GM12878 (cell line): Measurements from ENCODE around the gene HOXD1. TPM values are rescaled to one million over a fixed set of nuclear protein-coding genes. Genes with fewer than 3 reads are reported as not detected.

Source experiments
- ATAC-seq: fragments of 200-7000 bp; cut with Tn5 transposase; 3 replicates; pipeline ENCODE4 v1.9.1; 2020; ENCODE audit warnings: mild to moderate bottlenecking, moderate library complexity
- BruUV-seq: library from RNA; stranded (reverse); fragments of 400-500 nt; replicated peaks from 2 replicates; lab custom pipeline; 2021; lab: Mats Ljungman, UMichigan
- CTCF ChIA-PET: fragments of 300-600 bp; sonication (Branson Sonifier 250); formaldehyde crosslinking; extraction: SDS; loops from one replicate; lab custom pipeline; 2021; ENCODE audit warnings: inconsistent platforms; lab: Yijun Ruan, JAX
- POLR2A ChIA-PET: fragments of 350-600 bp; formaldehyde crosslinking; extraction: SDS; loops from one replicate; lab custom pipeline; 2021; ENCODE audit warnings: inconsistent platforms; lab: Charles Lee
- RAD21 ChIA-PET: fragments of 300-600 bp; sonication (Branson Sonifier 250); formaldehyde crosslinking; loops from one replicate; lab custom pipeline; 2023; ENCODE audit warnings: antibody characterized with exemption; ENCODE audit not compliant: unreplicated experiment; lab: Charles Lee
- SMC1A ChIA-PET: fragments of 300-600 bp; sonication (Branson Sonifier 250); formaldehyde crosslinking; loops from one replicate; lab custom pipeline; 2023; ENCODE audit not compliant: unreplicated experiment, uncharacterized antibody; lab: Charles Lee
- DNase-seq: peaks from one replicate; pipeline ENCODE4 v3.0.0-alpha.2; 2011; ENCODE audit warnings: low read depth, low spot score
- FAIRE-seq: peaks from 3 replicates; lab custom pipeline; 2011; peaks lifted over from hg19 to GRCh38; lab: Jason Lieb, UNC
- H2AFZ ChIP-seq: 2 replicates; pipeline ENCODE4 v1.6.0; 2011; ENCODE audit warnings: low read depth, low read length, control low read depth; ENCODE audit not compliant: control insufficient read depth
- H3K27ac ChIP-seq: 2 replicates; pipeline ENCODE4 v1.5.1; 2011; ENCODE audit warnings: control low read depth; ENCODE audit not compliant: control insufficient read depth, insufficient read depth
- H3K27me3 ChIP-seq, 2 experiments: replicated peaks in 1 of 2; 2 replicates each; pipeline versions ENCODE4 v1.6.0 to v1.6.1; 2011; ENCODE audit warnings: low read length in 1 of 2; ENCODE audit not compliant: control insufficient read depth in 2 of 2, insufficient read depth in 2 of 2
- H3K36me3 ChIP-seq, 2 experiments: 2 replicates each; pipeline ENCODE4 v1.5.1; 2011; ENCODE audit warnings: low read length in 1 of 2; ENCODE audit not compliant: control insufficient read depth in 2 of 2, insufficient read depth in 2 of 2
- H3K4me1 ChIP-seq: 2 replicates; pipeline ENCODE4 v1.6.1; 2011; ENCODE audit warnings: mild to moderate bottlenecking, low read length, moderate library complexity, mixed read lengths; ENCODE audit not compliant: control insufficient read depth, insufficient read depth
- H3K4me2 ChIP-seq: 2 replicates; pipeline ENCODE4 v1.6.0; 2011; ENCODE audit warnings: control low read depth; ENCODE audit not compliant: control insufficient read depth, insufficient read depth
- H3K4me3 ChIP-seq: fragments of 200-600 bp; sonication (generic); 2 replicates; pipeline ENCODE4 v1.5.1; 2016
- H3K79me2 ChIP-seq: 2 replicates; pipeline ENCODE4 v1.6.0; 2011; ENCODE audit warnings: low read length; ENCODE audit not compliant: control insufficient read depth, insufficient read depth
- H3K9ac ChIP-seq: 2 replicates; pipeline ENCODE4 v1.8.0; 2011; ENCODE audit warnings: low read length, control low read depth, mixed read lengths; ENCODE audit not compliant: control insufficient read depth, insufficient read depth
- H3K9me3 ChIP-seq: replicated peaks from 3 replicates; pipeline ENCODE4 v1.5.1; 2011; ENCODE audit warnings: mild to moderate bottlenecking, low read length; ENCODE audit not compliant: control insufficient read depth, insufficient read depth
- H4K20me1 ChIP-seq: 2 replicates; pipeline ENCODE4 v1.6.0; 2011; ENCODE audit not compliant: control insufficient read depth, insufficient read depth
- BACH1 ChIP-seq: fragments of 450-650 bp; IDR thresholded peaks from 2 replicates; pipeline ENCODE4 v1.6.1; 2017; ENCODE audit warnings: mild to moderate bottlenecking, borderline replicate concordance
- CHD4 ChIP-seq: fragments of 200-600 bp; sonication (generic); IDR thresholded peaks from 2 replicates; pipeline ENCODE4 v1.6.1; 2016; ENCODE audit warnings: mild to moderate bottlenecking
- EED ChIP-seq: sonication (generic); IDR thresholded peaks from 2 replicates; pipeline ENCODE4 v1.6.1; 2016; ENCODE audit warnings: antibody characterized with exemption, low read depth
- FOXM1 ChIP-seq: IDR thresholded peaks from 2 replicates; pipeline ENCODE4 v1.6.1; 2012; ENCODE audit warnings: low read depth, mild to moderate bottlenecking, inconsistent platforms, low read length, moderate library complexity
- HDAC6 ChIP-seq: fragments of 200-600 bp; sonication (generic); IDR thresholded peaks from one replicate; pipeline ENCODE4 v1.8.0; 2017; ENCODE audit warnings: antibody characterized with exemption; ENCODE audit not compliant: unreplicated experiment
- HSF1 ChIP-seq: fragments of 150-350 bp; IDR thresholded peaks from 2 replicates; pipeline ENCODE4 v1.6.1; 2014; ENCODE audit warnings: mild to moderate bottlenecking, low read depth, low read length
- MEF2B ChIP-seq: fragments of 450-650 bp; IDR thresholded peaks from 2 replicates; pipeline ENCODE4 v1.6.1; 2018; ENCODE audit warnings: mild to moderate bottlenecking, moderate library complexity; ENCODE audit not compliant: partially characterized antibody, poor library complexity, severe bottlenecking
- NFXL1 ChIP-seq: fragments of 450-650 bp; IDR thresholded peaks from 2 replicates; pipeline ENCODE4 v1.6.1; 2017; ENCODE audit warnings: antibody characterized with exemption, mild to moderate bottlenecking, borderline replicate concordance
- NFYB ChIP-seq: IDR thresholded peaks from 2 replicates; pipeline ENCODE4 v1.6.1; 2011; ENCODE audit warnings: low read depth, mild to moderate bottlenecking, low read length, improper control_type of control experiment, moderate library complexity; ENCODE audit not compliant: insufficient read depth
- PML ChIP-seq: IDR thresholded peaks from 2 replicates; pipeline ENCODE4 v1.6.1; 2012; ENCODE audit warnings: low read length, inconsistent platforms
- RAD21 ChIP-seq: IDR thresholded peaks from 2 replicates; pipeline ENCODE4 v1.6.1; 2011; ENCODE audit warnings: mild to moderate bottlenecking, low read depth, low read length, moderate library complexity; ENCODE audit not compliant: insufficient read depth
- RUNX3 ChIP-seq: IDR thresholded peaks from 2 replicates; pipeline ENCODE4 v1.6.1; 2012; ENCODE audit warnings: low read length, inconsistent platforms
- WRNIP1 ChIP-seq: IDR thresholded peaks from 2 replicates; pipeline ENCODE4 v1.6.1; 2011; ENCODE audit warnings: low read depth, low read length, improper control_type of control experiment, borderline replicate concordance
- ZBED1 ChIP-seq: IDR thresholded peaks from 2 replicates; pipeline ENCODE4 v1.6.1; 2016; ENCODE audit warnings: borderline replicate concordance
- ZNF274 ChIP-seq: IDR thresholded peaks from one replicate; pipeline ENCODE4 v1.8.0; 2011; ENCODE audit not compliant: insufficient read length, insufficient read depth
- WGBS: methylation state at CpG from one replicate; pipeline ENCODE4 v1.1.6; 2016; ENCODE audit warnings: low lambda C conversion rate; ENCODE audit not compliant: insufficient replicate concordance, insufficient coverage; ENCODE audit errors: missing lambda C conversion rate; 5-methylcytosine and 5-hydroxymethylcytosine counted together
- in situ Hi-C: fragments of 300-500 bp; cut with MboI; formaldehyde crosslinking; loops from 9 replicates; pipeline ENCODE4 v1.14.3; 2018; ENCODE audit warnings: mixed read lengths
- intact Hi-C: fragments of 100-400 bp; cut with micrococcal nuclease; formaldehyde crosslinking; loops from one replicate; pipeline ENCODE4 v1.14.2; 2022; ENCODE audit not compliant: unreplicated experiment
- polyA plus RNA-seq, 11 experiments: library from polyadenylated mRNA; depleted of rRNA in 4 of 11; unstranded in 6 of 11; stranded (reverse) in 5 of 11; fragments of >200 nt; fragmentation: Nextera tagmentation in 4 of 11; fragmentation: Illumina TruSeq in 1 of 11; extraction: Ambion mirVana in 4 of 11; extraction: Trizol in 1 of 11; gene quantifications; 1 replicate in 1 of 11; 2 replicates in 10 of 11; pipeline versions ENCODE4 v1.2.1 to v1.2.3, GENCODE V29; 2011 to 2016; ENCODE audit warnings: inconsistent platforms in 2 of 11, missing spikeins in 2 of 11, low read depth in 1 of 11
- total RNA-seq, 4 experiments: library from RNA; depleted of rRNA in 3 of 4; stranded (reverse); fragments of >200 nt in 3 of 4; fragmentation: Illumina TruSeq in 1 of 4; extraction: Trizol in 1 of 4; gene quantifications; 2 replicates each; pipeline versions ENCODE4 v1.2.1 to v1.2.3, GENCODE V29; 2013 to 2021

HOXD1 gene
- total and polyA plus RNA-seq, 10 of the 15 experiments (the other 5 are each of a cell fraction or from before 2014, with no cell fraction given), result not detected

- intact Hi-C loops (no loop called here), in situ Hi-C loops (no loop called here)
- TF ChIP-seq CHD4, result no peak
- TF ChIP-seq PML, result no peak
- no peak for TF ChIP-seq MEF2B
- TF ChIP-seq ZBED1, result no peak
- no peak for TF ChIP-seq WRNIP1
- TF ChIP-seq NFXL1, result no peak
- TF ChIP-seq RAD21, result no peak
- no peak for TF ChIP-seq NFYB
- no peak for TF ChIP-seq ZNF274
- no peak for TF ChIP-seq HSF1
- TF ChIP-seq HDAC6, result no peak
- TF ChIP-seq BACH1, result no peak
- no peak for TF ChIP-seq FOXM1
- TF ChIP-seq RUNX3, result no peak
- TF ChIP-seq EED, result no peak
- H3K27ac ChIP-seq, result no peak overlapping the region
- H3K4me2 ChIP-seq, result no peak overlapping the region
- no peak for DNase-seq
- SMC1A ChIA-PET, result interaction anchor here (0.6 to 1.1 kb wide), 2 partner anchors 12 to 422 kb away, joined by 3 to 6 read pairs; no protein-coding TSS in a partner anchor
- H3K4me1 ChIP-seq, result no peaks in the 10 kb centered on the region
- CTCF ChIA-PET, result no interaction called here
- POLR2A ChIA-PET, result no interaction called here
- no peak for FAIRE-seq
- H3K27me3 ChIP-seq, result no peaks in the 10 kb centered on the region
- H3K4me3 ChIP-seq, result no peak overlapping the region
- BruUV-seq, result no TSS peak
- WGBS, result 26% methylated on average over 2 of the region's 2 CpGs
- H3K36me3 ChIP-seq, result no peaks in the 10 kb centered on the region
- RAD21 ChIA-PET, result no interaction called here
- no peak overlapping the region for H3K9ac ChIP-seq
- ATAC-seq, result no peak
- H3K79me2 ChIP-seq, result no peaks in the 10 kb centered on the region
- no peak overlapping the region for H2AFZ ChIP-seq
- no peaks in the 10 kb centered on the region for H3K9me3 ChIP-seq
- no peaks in the 10 kb centered on the region for H4K20me1 ChIP-seq
Measured at GRCh38 chr2:176227874-176228273, 39.4 kb downstream of the HOXD1 start.
